GM18511 (cell line): ENCODE measurements around the gene PRAMEF11.
"Not testable (repeated sequence)": the region's sequence is repeated elsewhere in the genome, so short reads cannot be mapped to it uniquely, and the experiment has no call there.

ENCODE experiments used
- ATAC-seq: cut with Tn5 transposase; IDR thresholded peaks from one replicate; pipeline ENCODE4 v1.9.1; 2021; ENCODE audit warnings: mild to moderate bottlenecking, moderate library complexity; ENCODE audit not compliant: unreplicated experiment

Gene PRAMEF11

GRCh38 chr1:12831310-12831709 lies at the start of gene PRAMEF11:
Gene PRAMEF11 (minus strand): TSS chr1:12831410. CDS start chr1:12828789, 2,621 bp downstream.
- ATAC-seq = not testable (repeated sequence)

- not testable (repeated sequence) for ATAC-seq
These were observed 47.2 kb upstream of the PRAMEF11 start for GRCh38 chr1:12878453-12878852.

- not testable (repeated sequence) for ATAC-seq
These were observed 32.1 kb upstream of the PRAMEF11 start for GRCh38 chr1:12863131-12863880.

- ATAC-seq = not testable (repeated sequence)
These were observed 25.6 kb upstream of the PRAMEF11 start, which contains the start of gene PRAMEF2 for GRCh38 chr1:12856786-12857185. Gene PRAMEF2 (plus strand): TSS chr1:12857086. CDS start chr1:12859010, 1,924 bp downstream.

- no peak for ATAC-seq
These were observed 20.6 kb upstream of the PRAMEF11 start for GRCh38 chr1:12851779-12852178.

GRCh38 chr1:12848620-12849019 lies 17.4 kb upstream of the PRAMEF11 start, which contains the start of gene HNRNPCL1:
Gene HNRNPCL1 (minus strand): TSS chr1:12848720. CDS start chr1:12848289, 431 bp downstream.
- ATAC-seq = not testable (repeated sequence)

GRCh38 chr1:12833251-12833650 lies 2.0 kb upstream of the PRAMEF11 start:
- not testable (repeated sequence) for ATAC-seq

- ATAC-seq = not testable (repeated sequence)
These were observed 12.1 kb downstream of the PRAMEF11 start for GRCh38 chr1:12819061-12819460.

- no peak for ATAC-seq
These were observed 19.8 kb downstream of the PRAMEF11 start for GRCh38 chr1:12811409-12811784.

GRCh38 chr1:12810691-12811408 lies 20.4 kb downstream of the PRAMEF11 start:
- ATAC-seq = no peak

GRCh38 chr1:12809933-12810332 lies 21.3 kb downstream of the PRAMEF11 start:
- no peak for ATAC-seq

- ATAC-seq = no peak
These were observed 31.5 kb downstream of the PRAMEF11 start for GRCh38 chr1:12799730-12800129.

GRCh38 chr1:12798911-12799310 lies 32.3 kb downstream of the PRAMEF11 start:
- ATAC-seq = no peak

GRCh38 chr1:12791097-12791496 lies 40.1 kb downstream of the PRAMEF11 start, which contains the start of gene PRAMEF1:
Gene PRAMEF1 (plus strand): TSS chr1:12791397. CDS start chr1:12793228, 1,831 bp downstream.
- not testable (repeated sequence) for ATAC-seq

- ATAC-seq = not testable (repeated sequence)
These were observed 46.5 kb downstream of the PRAMEF11 start for GRCh38 chr1:12784729-12785128.

GRCh38 chr1:12783783-12784182 lies 47.4 kb downstream of the PRAMEF11 start:
- not testable (repeated sequence) for ATAC-seq

- ATAC-seq = not testable (repeated sequence)
These were observed 49.7 kb downstream of the PRAMEF11 start for GRCh38 chr1:12781488-12781887.

GRCh38 chr1:12778907-12779306 lies 52.3 kb downstream of the PRAMEF11 start:
- no peak for ATAC-seq

GRCh38 chr1:12778061-12778460 lies 53.1 kb downstream of the PRAMEF11 start:
- no peak for ATAC-seq

GRCh38 chr1:12776801-12777557 lies 54.2 kb downstream of the PRAMEF11 start:
- ATAC-seq = no peak

- no peak for ATAC-seq
These were observed 55.8 kb downstream of the PRAMEF11 start for GRCh38 chr1:12775443-12775842.
